ENCODE measurements around the gene OR7A10.

OR7A10 gene

DNA sequence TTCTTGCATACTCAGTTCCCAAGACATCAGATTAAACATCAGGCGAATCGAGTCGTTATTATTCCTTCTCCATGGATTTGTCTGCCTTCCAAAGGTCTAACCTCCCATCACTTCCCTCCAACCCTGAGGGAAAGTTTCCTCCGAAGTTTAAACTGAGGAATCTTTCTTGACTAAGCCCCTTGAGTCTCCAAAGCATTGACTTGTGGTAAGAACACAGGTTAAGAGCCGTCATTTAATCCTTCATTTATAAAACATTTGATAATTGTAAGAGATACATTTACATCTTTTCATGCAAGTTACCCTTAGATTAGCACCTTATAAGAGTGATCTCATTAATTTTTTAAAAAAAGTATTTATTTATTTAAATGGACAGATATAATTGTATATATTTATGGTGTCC lies at the start of gene OR7A10:
OR7A10 (minus strand) TSS at position 101 of the 400 bp plus-strand sequence. CDS start 7,045 bp downstream, outside the sequence.
- DNase-seq: no peak
- TF ChIP-seq GATA1 (IDR thresholded peaks at IDR 0.05; ENCODE audit: low read depth, low read length) (no peak), POLR2A (IDR thresholded peaks at IDR 0.05; ENCODE audit: low read length) (no peak)

DNA sequence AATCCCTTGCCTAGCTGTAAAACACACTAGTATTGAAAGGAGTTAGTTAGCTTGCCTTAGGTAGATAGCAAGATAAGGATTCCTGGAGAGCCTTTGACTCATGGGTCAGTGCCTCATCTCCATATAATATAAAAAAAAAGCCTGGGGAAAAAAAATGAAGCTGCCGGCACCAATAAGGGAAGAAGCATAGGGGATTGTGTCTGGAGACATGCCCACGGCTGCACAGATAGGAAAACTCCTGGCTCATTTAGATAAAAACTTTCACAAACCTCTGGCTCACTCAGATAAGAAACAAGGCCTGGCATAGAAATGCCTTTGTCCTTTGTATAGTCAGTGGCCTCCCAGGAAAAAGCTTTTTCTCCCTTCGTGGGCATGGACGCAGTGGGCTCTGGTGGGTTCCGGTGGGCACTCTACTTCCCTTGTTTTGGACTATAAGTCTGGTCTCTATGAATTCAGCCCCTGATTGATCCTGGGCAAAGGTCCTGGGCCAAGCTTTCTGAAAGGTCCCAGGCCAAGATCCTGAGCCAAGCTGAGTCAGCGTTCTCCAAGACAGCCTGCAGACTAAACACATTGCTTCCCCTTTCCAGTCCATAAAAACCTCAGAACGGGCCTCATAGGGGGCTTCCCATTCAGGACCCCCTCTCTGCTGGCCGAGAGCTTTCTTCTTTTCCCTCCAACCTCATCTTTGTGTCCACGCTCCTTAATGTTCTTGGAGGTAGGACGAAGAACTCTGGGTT lies 42.1 kb upstream of the OR7A10 start:
- TF ChIP-seq GATA1 (IDR thresholded peaks at IDR 0.05; ENCODE audit: low read depth, low read length) (peak; percentile 77), POLR2A (IDR thresholded peaks at IDR 0.05; ENCODE audit: low read length) (no peak)
- peak; percentile 86 to 90 for DNase-seq

DNA sequence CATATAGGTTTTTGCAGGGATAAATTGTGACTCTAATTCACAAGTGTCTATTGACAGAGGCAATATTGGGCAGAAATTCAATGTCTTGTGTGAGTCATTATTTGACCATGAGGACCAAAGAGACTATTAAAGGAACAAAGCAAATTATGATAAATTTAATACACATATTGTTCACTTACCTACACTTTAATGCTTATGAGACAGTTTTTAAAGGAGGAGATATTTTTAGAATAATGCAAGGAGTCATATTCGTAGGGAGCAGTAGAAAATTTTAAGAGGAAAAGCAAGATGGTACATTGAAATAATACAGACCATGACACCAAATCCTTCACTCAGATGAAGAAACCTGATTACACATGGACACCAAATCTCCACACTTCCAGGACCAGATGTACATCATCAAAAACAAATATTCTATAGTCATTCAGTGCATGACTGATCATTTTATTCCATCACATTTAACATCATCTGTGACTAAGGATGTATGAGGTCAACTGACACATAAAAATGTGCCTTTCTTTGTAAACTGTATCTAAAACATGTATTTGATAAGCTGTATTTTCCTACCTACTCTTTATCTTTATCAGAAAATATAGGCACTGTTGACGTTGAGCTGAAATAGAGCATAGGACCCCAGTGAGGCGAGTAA lies 41.4 kb upstream of the OR7A10 start:
- DNase-seq: peak; percentile 69 to 73

DNA sequence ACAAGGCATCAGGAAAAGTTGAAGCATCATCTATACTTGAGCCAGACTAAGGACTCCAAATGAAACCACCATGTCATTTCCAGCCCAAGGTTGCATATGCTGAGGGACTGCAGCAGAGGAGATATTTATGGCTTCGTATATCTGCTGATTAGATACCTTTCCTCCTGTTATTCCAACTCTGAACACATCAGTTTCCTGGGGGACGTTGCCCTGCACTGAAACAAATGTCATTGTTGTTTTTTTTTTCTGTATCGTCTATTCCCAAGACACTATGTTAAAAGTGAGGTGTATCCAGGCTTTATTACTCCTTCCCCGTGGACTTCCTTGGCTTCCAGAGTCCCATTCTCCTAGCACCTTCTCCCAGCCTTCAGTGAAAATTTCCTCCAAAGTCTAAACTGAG lies 37.3 kb upstream of the OR7A10 start, which contains the start of gene OR7A17:
OR7A17 (minus strand) TSS at position 101 of the 400 bp plus-strand sequence. CDS start 4,777 bp downstream, outside the sequence.
- DNase-seq: no peak
- TF ChIP-seq POLR2A (IDR thresholded peaks at IDR 0.05; ENCODE audit: low read length): no peak

More for the DNA sequence above, 41.4 kb upstream of the OR7A10 start:
- TF ChIP-seq POLR2A (IDR thresholded peaks at IDR 0.05; ENCODE audit: low read length) (no peak), GATA1 (IDR thresholded peaks at IDR 0.05; ENCODE audit: low read depth, low read length) (no peak)

DNA sequence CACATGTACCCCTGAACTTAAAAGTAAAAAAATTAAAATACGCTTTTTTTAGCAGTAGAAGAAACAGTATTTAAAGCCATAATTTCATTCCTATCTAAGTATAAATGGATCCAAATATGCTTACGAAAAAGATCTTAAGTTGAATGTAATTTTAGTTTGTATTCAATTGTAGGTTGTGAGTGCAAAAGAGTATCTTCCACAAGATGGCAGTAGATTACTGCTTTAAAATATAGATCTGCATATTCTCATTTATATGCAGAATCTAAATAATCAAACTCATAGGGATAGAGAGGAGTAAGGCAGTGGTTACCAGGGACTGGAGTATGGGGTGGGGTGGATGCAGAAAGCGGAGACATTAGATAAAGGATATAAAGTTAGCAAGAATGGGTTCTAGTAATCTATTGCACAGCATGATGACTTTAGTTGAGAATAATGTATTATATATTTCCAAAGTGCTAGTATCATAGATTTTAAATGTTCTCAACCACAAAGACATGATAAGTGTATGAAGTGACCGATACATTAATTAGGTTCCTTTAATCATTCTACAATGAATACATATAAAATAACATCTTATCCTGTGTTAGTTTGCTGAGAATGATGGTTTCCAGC lies 23.0 kb upstream of the OR7A10 start:
- DNase-seq: peak; percentile 31 to 52
- no peak for TF ChIP-seq POLR2A (IDR thresholded peaks at IDR 0.05; ENCODE audit: low read length)
- TF ChIP-seq GATA1 (IDR thresholded peaks at IDR 0.05; ENCODE audit: low read depth, low read length): no peak

DNA sequence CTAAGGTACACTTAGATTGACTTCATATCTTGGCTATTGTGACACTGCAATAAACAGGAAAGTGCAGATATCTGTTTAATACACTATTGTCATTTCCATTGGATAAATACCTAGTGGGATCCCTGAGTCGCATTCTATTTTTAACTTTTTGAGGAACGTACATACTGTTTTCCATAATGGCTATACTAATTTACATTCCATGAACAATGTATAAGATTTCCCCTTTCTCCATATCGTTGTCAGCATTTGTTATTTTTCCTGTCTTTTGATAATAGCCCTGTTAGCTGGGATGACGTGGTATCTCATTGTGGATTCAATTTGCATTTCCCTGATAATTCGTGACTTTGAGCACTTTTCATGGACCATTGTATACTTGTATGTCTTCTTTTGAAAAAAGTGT lies 19.8 kb upstream of the OR7A10 start:
- no peak for DNase-seq
- TF ChIP-seq POLR2A (IDR thresholded peaks at IDR 0.05; ENCODE audit: low read length) (no peak), GATA1 (IDR thresholded peaks at IDR 0.05; ENCODE audit: low read depth, low read length) (no peak)

DNA sequence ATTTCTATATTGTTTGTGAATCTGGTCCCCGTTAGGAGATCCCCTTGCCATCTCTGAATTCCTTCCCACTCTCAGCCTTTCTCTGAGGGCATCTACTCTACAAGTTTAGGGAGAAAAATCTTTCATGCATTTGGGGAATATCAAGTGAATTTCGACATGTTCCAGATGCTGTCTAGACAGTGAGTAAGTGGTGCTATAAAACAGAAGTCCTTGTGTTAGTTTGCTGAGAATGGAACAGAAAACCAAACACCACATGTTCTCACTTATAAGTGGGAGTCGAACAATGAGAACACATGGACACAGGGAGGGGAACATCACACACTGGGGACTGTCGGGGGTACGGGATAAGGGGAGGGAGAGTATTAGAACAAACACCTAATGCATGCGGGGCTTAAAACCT lies 5.1 kb downstream of the OR7A10 start:
- DNase-seq: no peak
- TF ChIP-seq POLR2A (IDR thresholded peaks at IDR 0.05; ENCODE audit: low read length) (no peak), GATA1 (IDR thresholded peaks at IDR 0.05; ENCODE audit: low read depth, low read length) (no peak)

DNA sequence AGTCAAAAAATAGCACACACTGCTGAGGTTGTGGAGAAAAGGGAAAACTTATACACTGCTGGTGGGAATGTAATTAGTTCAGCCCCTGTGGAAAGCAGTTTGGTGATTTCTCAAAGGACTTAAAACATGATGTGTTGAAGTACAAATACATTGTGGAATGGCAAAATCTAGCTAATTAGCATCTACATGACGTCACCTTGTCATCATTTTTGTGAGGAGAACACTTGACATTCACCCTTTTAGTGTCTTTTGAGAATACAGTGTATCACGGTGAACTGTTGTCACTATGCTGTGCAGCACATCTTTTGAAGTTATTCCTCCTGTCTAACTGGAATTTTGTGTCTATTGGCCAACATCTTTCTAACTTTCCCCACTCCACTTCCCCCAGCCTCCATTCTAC lies 5.6 kb downstream of the OR7A10 start:
- no peak for TF ChIP-seq POLR2A (IDR thresholded peaks at IDR 0.05; ENCODE audit: low read length)
- TF ChIP-seq GATA1 (IDR thresholded peaks at IDR 0.05; ENCODE audit: low read depth, low read length): no peak

DNA sequence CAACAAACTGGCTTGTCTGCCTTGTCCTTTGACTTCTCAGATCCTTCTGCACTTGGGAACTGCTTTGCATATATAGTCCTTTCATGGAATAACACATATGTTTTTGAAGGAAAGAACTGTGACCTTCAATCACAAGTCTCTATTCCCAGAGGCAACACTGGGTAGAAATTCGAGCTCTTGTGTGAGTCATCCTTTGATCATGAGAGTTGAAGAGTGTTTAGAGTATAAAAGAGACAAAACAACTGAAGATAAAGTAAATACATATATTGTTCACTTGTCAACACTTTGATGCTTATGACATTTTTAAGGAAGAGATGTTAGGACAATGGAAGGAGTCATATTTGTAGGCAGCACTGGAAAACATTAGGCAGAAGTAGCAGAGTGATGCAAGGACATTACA lies 8.5 kb downstream of the OR7A10 start:
- no peak for DNase-seq
- TF ChIP-seq POLR2A (IDR thresholded peaks at IDR 0.05; ENCODE audit: low read length): no peak
- no peak for TF ChIP-seq GATA1 (IDR thresholded peaks at IDR 0.05; ENCODE audit: low read depth, low read length)

More for the DNA sequence above, 5.6 kb downstream of the OR7A10 start:
- no peak for DNase-seq

DNA sequence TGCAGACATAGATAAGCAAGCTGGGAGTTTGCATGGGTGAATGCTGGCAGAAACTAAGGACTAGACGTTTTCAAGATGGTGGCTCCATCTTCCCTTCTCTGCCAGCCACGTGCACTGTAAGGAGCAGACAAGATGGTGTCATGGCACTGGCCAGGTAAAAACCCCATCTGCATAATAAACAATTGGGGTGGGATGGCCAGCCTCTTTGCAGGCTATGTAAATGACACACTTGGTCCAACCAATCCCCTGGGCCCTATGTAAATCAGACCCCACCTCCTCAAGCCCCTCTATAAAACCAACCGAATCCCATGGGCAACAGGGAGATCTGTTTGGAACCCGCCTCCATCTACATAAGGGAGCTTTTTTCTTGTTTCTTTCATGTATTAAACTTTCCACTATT lies 11.3 kb downstream of the OR7A10 start:
- TF ChIP-seq POLR2A (IDR thresholded peaks at IDR 0.05; ENCODE audit: low read length): no peak
- no peak for TF ChIP-seq GATA1 (IDR thresholded peaks at IDR 0.05; ENCODE audit: low read depth, low read length)
- DNase-seq: no peak

DNA sequence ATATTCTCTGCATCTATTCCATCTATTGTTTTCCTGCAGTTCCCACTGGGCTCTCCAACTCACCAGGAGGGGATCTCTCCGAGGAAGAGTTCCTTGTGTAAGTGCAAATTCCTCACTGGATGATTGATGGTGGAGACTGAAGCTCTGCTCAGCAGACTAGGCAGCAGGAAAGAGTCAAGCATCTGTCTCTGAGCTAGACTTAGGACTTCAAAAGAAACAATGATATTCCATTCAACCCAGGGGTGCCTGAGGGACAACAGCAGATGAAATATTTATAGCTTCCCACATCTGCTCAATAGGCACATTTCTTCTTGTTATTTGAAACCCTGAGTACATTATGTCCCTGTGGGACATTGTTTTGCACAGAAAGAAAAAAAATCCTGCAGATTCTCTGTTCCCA lies 13.7 kb downstream of the OR7A10 start, which contains the start of the genes OR7A5 and OR7C1:
OR7A5 (minus strand) TSS at position 175 of the 400 bp plus-strand sequence. CDS start 6,944 bp downstream, outside the sequence.
OR7C1 (minus strand) TSS at position 175 of the 400 bp plus-strand sequence. CDS start 35,049 bp downstream, outside the sequence.
- TF ChIP-seq GATA1 (IDR thresholded peaks at IDR 0.05; ENCODE audit: low read depth, low read length) (no peak), POLR2A (IDR thresholded peaks at IDR 0.05; ENCODE audit: low read length) (no peak)
- no peak for DNase-seq

DNA sequence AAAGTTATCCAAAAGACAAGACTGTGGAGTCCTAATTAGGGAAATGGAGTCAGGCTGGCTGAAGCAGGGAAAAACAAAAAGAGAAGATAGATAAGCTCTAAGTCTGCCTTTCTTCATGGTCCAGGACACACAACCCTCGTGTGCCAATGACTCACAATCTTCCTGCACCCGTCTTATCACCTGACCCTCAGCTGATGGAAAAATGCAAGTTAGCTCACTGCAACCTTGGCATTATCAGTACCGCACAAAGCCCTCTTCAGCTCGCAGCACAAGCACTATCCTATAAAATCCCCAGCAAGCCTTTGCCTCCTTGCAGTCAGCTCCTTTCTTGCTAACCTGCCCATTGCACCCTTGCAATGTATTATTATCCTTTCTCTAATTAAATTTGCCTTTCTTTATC lies 18.0 kb downstream of the OR7A10 start:
- TF ChIP-seq GATA1 (IDR thresholded peaks at IDR 0.05; ENCODE audit: low read depth, low read length) (no peak), POLR2A (IDR thresholded peaks at IDR 0.05; ENCODE audit: low read length) (peak; percentile 48)
- DNase-seq: peak; percentile 43 to 83

DNA sequence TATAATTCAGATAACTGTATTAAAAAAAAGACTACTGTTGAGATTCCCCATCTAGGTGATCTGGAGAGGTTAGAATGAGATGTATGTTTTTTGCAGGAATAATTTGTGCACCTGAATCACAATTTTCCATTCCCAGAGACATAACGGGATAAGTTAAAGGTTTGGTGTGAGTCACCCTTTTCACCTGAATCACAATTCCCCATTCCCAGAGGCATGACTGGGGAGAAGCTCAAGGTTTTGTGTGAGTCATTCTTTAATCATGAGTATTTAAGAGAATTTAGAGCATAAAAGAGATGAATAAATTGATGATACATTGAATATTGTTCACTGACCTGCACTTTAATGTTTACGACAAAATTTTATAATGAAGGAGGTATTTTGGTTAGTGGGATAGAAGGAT lies 22.7 kb downstream of the OR7A10 start:
- TF ChIP-seq GATA1 (IDR thresholded peaks at IDR 0.05; ENCODE audit: low read depth, low read length): no peak
- TF ChIP-seq POLR2A (IDR thresholded peaks at IDR 0.05; ENCODE audit: low read length): no peak
- DNase-seq: no peak

DNA sequence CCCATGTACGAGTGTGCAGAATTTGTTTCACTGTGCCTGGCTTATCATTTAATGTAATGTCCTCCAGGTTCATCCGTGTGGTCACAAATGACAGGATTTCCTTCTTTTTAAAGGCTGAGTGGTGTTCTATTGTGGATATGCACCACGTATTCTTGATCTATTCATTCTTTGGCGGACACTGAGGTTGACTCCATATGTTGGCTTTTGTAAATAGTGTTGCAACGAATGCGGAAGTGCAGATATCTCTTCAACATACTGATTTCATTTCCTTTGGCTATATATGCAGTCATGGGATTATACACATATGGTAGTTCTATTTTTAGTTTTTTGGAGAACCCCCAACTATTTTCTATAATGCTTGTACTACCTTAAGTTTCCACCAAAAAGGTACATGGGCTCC lies 26.8 kb downstream of the OR7A10 start:
- TF ChIP-seq GATA1 (IDR thresholded peaks at IDR 0.05; ENCODE audit: low read depth, low read length): no peak
- TF ChIP-seq POLR2A (IDR thresholded peaks at IDR 0.05; ENCODE audit: low read length): no peak
- DNase-seq: no peak
